Inferior parietal cortex (tissue), 1 donor: ENCODE results near the gene DMTF1.
"Not testable (repeated sequence)": the region's sequence is repeated elsewhere in the genome, so short reads cannot be mapped to it uniquely, and the experiment has no call there.

Experiments
- DNase-seq: peaks from one replicate; pipeline ENCODE4 v3.0.0-alpha.2; 2016; ENCODE audit errors: extremely low spot score

The DMTF1 gene

GRCh38 chr7:87152112-87152896 is at the start of gene DMTF1:
DMTF1 (plus strand) TSS chr7:87152453; CDS start chr7:87164942, 12,489 bp downstream.
- peak; percentile 94 for DNase-seq

DNA sequence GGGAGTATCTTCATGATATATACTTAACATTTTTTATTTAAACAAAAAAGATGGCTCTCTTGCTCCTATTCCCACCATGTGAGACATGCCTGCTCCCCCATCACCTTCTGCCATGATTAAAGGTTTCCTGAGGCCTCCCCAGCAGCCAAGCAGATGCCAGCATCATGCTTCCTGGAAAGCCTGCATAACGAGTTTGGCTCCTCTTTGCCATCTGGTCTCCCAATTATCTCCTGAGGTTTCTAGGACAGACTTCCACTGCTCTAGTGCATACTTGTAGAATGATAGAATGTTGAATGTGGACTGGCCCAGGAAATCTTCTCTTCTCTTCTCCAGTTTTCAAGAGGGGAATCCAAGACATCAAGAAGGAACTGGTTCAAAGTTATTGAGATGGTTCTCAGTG is 46.9 kb upstream of the DMTF1 start:
- DNase-seq: no peak

DNA sequence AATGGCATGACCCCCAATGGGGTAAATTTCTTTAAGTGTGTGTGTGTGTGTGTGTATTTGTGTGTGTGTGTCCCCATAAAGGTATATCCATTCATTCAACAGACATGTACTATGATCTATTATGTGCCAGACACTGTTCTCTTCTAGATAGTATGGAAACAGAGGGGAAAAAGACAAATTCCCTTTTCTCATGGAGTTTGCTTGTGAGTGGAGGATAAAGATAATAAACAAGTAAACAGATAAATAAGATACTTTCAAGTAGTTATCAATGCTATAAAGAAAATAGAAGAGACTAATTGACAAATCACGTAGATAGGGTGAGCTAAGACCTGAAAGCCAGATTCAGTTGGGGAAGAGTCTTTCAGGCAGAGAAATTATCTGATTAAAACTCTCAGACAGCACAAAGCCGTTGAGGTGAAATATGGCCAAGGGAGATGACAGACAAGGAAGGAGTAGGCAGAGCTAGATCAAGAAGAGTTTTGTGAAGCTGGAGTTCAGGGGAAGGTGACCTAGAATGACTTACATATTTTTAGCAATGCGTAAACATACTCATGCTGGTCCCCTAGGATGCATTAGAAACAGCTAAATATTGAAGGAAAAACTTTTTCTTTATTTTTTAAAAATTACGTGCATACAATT is 45.2 kb upstream of the DMTF1 start:
- peak; percentile 9 for DNase-seq

- no peak for DNase-seq
Measured at GRCh38 chr7:87107949-87108776, 44.1 kb upstream of the DMTF1 start.

DNA sequence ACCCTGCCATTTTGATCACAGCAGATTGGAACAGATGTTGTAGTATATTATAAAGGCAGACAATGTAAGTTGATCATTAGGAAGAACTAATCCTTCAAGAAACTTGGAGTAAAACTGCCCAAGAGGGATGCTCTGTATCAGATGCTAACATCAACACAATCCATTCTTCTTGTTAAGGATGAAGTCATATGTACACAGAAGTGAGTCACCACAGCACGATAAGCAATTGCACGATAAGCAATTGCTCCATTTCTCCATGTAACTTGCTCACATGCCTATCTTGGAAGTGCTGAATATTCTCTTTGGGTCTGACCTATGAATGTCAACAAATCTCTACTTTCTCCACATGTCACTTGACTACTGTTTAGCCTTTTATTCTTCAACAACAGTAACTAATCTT is 41.5 kb upstream of the DMTF1 start:
- no peak for DNase-seq

GRCh38 chr7:87111877-87112276 is 40.4 kb upstream of the DMTF1 start:
- DNase-seq: no peak

GRCh38 chr7:87113077-87113476 is 39.2 kb upstream of the DMTF1 start:
- no peak for DNase-seq

GRCh38 chr7:87113904-87114303 is 38.3 kb upstream of the DMTF1 start:
- not testable (repeated sequence) for DNase-seq

GRCh38 chr7:87115772-87116171 is 36.5 kb upstream of the DMTF1 start:
- DNase-seq: not testable (repeated sequence)

DNA sequence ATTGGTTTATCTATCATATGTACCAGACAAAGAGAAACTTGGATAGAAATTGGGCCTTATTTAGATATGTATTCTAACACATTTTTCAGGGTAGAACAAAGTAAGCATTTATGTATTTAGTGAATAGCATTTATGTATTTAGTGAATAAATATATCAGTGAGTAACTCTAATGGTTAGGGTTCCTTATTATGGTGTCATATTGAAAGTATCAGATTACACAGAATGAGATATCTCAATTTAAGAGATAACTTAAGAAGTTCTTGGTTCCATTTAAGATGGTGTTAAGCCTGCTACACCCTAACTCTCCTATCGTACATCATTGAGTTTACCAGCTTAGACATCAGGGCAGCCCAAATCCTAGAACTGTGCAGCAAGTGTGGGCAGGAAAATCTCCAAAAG is 35.9 kb upstream of the DMTF1 start:
- DNase-seq: no peak

- DNase-seq: no peak
Measured at GRCh38 chr7:87119581-87119980, 32.7 kb upstream of the DMTF1 start.

- DNase-seq: no peak
Measured at GRCh38 chr7:87123105-87123504, 29.1 kb upstream of the DMTF1 start.

- DNase-seq: no peak
Measured at GRCh38 chr7:87127019-87127418, 25.2 kb upstream of the DMTF1 start.

DNA sequence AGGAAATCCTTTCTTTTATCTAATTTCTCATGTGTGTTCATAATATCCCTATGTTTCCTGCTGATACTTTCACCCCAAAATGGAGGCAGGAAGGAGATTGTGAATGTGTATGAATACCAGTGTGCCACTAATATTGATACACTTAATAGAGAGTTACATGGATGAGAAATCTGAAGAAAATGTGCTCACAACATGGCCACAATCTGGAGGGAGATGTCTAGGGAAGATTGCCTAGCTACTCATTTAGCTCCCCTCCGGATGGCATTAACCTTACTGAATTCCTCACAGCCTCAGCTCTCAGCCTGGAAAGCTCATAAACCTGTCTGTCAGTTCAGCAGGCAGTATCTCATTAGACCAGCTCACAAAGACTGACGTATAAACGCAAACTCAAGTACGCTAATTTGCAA is 23.4 kb upstream of the DMTF1 start:
- no peak for DNase-seq

DNA sequence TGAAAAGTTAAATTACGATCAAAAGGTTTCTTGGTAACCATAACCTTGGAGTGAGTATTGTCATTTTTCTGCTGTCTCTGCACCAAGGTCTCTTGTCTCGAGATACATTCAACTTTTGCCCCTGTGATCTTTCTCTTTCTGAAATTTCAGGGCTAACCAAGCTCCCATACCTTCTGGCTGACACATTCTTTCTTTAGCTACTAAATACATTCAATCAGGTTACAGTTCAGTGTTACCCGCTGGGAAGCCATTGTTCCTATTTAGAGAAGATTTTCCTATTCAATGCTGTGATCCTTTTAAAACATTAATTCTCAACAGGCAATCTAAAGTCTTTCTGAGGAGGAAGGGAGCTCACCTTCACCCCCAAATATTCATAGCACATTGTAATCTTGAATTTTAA is 22.9 kb upstream of the DMTF1 start:
- no peak for DNase-seq

- no peak for DNase-seq
Measured at GRCh38 chr7:87129848-87130247, 22.4 kb upstream of the DMTF1 start.

DNA sequence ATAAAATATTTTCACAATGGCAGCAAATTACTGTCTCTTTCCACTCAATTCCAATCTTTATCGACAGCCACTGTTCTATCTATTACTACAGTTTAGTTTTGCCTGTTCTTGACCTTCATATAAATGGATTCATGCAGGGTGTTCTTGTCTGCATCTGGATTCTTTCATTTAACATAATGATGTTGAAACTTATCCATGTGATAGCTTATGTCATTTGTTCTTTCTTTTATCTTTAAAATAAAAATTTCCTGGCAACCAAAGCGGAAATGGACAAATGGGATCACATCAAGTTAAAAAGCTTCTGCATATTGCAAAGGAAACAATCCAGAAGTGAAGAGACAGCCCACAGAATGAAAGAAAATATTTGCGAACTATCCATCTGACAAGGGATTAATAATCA is 20.5 kb upstream of the DMTF1 start:
- no peak for DNase-seq

DNA sequence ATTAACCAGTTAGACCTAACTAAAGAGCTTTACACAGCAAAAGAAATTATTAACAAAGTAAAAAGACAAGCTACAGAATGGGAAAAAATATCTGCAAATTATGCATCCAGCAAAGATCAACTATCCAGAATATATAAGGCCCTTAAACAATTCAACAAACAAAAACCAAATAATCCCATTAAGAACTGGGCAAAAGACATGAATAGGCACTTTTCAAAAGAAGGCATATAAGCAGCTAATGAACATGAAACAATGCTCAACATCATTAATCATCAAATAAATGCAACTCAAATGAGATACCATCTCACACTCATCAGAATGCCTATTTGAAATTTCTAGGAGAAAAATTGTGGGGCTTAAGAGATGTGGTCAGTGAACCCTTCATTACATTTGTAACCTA is 15.0 kb upstream of the DMTF1 start:
- DNase-seq: no peak

- no peak for DNase-seq
Measured at GRCh38 chr7:87139514-87139913, 12.7 kb upstream of the DMTF1 start.

- no peak for DNase-seq
Measured at GRCh38 chr7:87140271-87140748, 11.9 kb upstream of the DMTF1 start.

DNA sequence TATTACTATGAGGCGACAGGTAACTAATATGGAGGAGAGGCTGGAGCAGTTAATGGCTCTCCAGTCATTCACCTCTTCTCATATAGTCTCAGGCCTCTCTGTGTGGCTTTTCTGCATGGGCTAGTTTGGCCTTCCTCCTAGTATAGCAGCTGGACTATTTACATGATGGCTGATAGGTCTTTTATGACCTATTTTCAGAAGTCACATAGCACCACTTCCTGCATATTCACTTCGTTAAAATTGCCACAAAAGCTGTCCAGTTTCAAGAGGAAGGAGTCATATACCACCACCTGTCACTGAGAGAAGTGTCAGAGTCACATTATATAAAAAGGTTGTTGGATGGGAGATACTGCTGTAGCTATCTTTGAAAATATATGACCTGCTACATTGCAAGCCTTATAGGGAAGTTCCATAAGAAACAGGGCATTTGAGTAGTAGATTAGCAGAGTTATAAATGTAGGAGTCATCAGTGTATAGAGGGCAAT is 8.0 kb upstream of the DMTF1 start:
- DNase-seq: no peak

- DNase-seq: no peak
Measured at GRCh38 chr7:87146740-87147386, 5.4 kb upstream of the DMTF1 start.
